ENCODE data around the gene TMA7.

TMA7 gene

GRCh38 chr3:48469046-48469915, 29.2 kb downstream of the TMA7 start:
- H3K9me3 ChIP-seq (ENCODE audit: insufficient read depth, low read depth, low read length): no peaks in the 10 kb centered on the region
- peaks cover 16% of the 10 kb centered on the region for H4K20me1 ChIP-seq (ENCODE audit: insufficient read depth, low read length, poor library complexity, severe bottlenecking)
- peaks cover 65% of the 10 kb centered on the region for H3K79me2 ChIP-seq (ENCODE audit: insufficient read depth, low read length)
- H2AFZ ChIP-seq (ENCODE audit: low read length): no peak overlapping the region
- H3K4me2 ChIP-seq (ENCODE audit: low read depth, low read length, poor library complexity, severe bottlenecking): peak overlapping the region; percentile 59
- H3K27me3 ChIP-seq (ENCODE audit: insufficient read depth, low read length, poor library complexity, severe bottlenecking): no peaks in the 10 kb centered on the region
- TF ChIP-seq, protein P1, sequence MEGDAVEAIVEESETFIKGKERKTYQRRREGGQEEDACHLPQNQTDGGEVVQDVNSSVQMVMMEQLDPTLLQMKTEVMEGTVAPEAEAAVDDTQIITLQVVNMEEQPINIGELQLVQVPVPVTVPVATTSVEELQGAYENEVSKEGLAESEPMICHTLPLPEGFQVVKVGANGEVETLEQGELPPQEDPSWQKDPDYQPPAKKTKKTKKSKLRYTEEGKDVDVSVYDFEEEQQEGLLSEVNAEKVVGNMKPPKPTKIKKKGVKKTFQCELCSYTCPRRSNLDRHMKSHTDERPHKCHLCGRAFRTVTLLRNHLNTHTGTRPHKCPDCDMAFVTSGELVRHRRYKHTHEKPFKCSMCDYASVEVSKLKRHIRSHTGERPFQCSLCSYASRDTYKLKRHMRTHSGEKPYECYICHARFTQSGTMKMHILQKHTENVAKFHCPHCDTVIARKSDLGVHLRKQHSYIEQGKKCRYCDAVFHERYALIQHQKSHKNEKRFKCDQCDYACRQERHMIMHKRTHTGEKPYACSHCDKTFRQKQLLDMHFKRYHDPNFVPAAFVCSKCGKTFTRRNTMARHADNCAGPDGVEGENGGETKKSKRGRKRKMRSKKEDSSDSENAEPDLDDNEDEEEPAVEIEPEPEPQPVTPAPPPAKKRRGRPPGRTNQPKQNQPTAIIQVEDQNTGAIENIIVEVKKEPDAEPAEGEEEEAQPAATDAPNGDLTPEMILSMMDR (conservative IDR thresholded peaks at IDR 0.05; ENCODE audit: low read length): no peak
- TF ChIP-seq EZH2phosphoT487 (IDR thresholded peaks at IDR 0.05; ENCODE audit: borderline replicate concordance): no peak
- H3K9me2 ChIP-seq (replicated peaks; ENCODE audit: low read depth, low read length): no peaks in the 10 kb centered on the region
- no peaks in the 10 kb centered on the region for H3F3A ChIP-seq (ENCODE audit: low read depth)
- H3K4me3 ChIP-seq (ENCODE audit: low read length, poor library complexity, severe bottlenecking): no peak overlapping the region
- H3K4me1 ChIP-seq (ENCODE audit: insufficient read depth, low read length, poor library complexity, severe bottlenecking): peaks cover 51% of the 10 kb centered on the region
- H3K9ac ChIP-seq (ENCODE audit: low read depth, low read length, poor library complexity, severe bottlenecking): peak overlapping the region; percentile 50
- H3K36me3 ChIP-seq (ENCODE audit: insufficient read depth, low read length): peaks cover 9% of the 10 kb centered on the region; the same call in 1 of the 2 replicates

GRCh38 chr3:48470286-48470685, 30.2 kb downstream of the TMA7 start:
- TF ChIP-seq, protein P1 (conservative IDR thresholded peaks at IDR 0.05; ENCODE audit: low read length): no peak
- no peak for TF ChIP-seq EZH2phosphoT487 (IDR thresholded peaks at IDR 0.05; ENCODE audit: borderline replicate concordance)
- H3K27me3 ChIP-seq (ENCODE audit: insufficient read depth, low read length, poor library complexity, severe bottlenecking): no peaks in the 10 kb centered on the region
- peaks cover 65% of the 10 kb centered on the region for H3K79me2 ChIP-seq (ENCODE audit: insufficient read depth, low read length)
- H3F3A ChIP-seq (ENCODE audit: low read depth): no peaks in the 10 kb centered on the region
- peaks cover 51% of the 10 kb centered on the region for H3K4me1 ChIP-seq (ENCODE audit: insufficient read depth, low read length, poor library complexity, severe bottlenecking)
- no peak overlapping the region for H2AFZ ChIP-seq (ENCODE audit: low read length)
- peak overlapping the region; percentile 50 for H3K9ac ChIP-seq (ENCODE audit: low read depth, low read length, poor library complexity, severe bottlenecking)
- peaks cover 16% of the 10 kb centered on the region for H4K20me1 ChIP-seq (ENCODE audit: insufficient read depth, low read length, poor library complexity, severe bottlenecking)
- no peaks in the 10 kb centered on the region for H3K9me2 ChIP-seq (replicated peaks; ENCODE audit: low read depth, low read length)
- H3K36me3 ChIP-seq (ENCODE audit: insufficient read depth, low read length): peaks cover 9% of the 10 kb centered on the region; the same call in 1 of the 2 replicates
- H3K4me3 ChIP-seq (ENCODE audit: low read length, poor library complexity, severe bottlenecking): peak overlapping the region; percentile 16
- peak overlapping the region; percentile 59 for H3K4me2 ChIP-seq (ENCODE audit: low read depth, low read length, poor library complexity, severe bottlenecking)
- H3K9me3 ChIP-seq (ENCODE audit: insufficient read depth, low read depth, low read length): no peaks in the 10 kb centered on the region

DNA sequence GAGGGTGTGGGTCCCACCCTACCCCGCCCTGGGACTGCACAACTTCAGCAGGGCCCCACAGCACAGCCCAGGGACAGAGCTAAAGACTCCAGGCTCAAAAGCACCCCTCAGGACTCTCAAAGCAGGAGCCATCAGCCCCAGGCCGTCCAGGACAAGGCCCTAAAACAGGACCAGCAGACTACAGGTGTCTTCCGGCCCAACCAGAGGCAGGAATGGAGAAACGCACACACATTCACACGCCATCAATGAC, 32.5 kb downstream of the TMA7 start:
- Histone ChIP-seq H3F3A (ENCODE audit: low read depth) (no peaks in the 10 kb centered on the region), H4K20me1 (ENCODE audit: insufficient read depth, low read length, poor library complexity, severe bottlenecking) (peaks cover 11% of the 10 kb centered on the region), H3K27me3 (ENCODE audit: insufficient read depth, low read length, poor library complexity, severe bottlenecking) (no peaks in the 10 kb centered on the region), H2AFZ (ENCODE audit: low read length) (peak overlapping the region; percentile 97), H3K9me3 (ENCODE audit: insufficient read depth, low read depth, low read length) (no peaks in the 10 kb centered on the region), H3K9me2 (replicated peaks; ENCODE audit: low read depth, low read length) (no peaks in the 10 kb centered on the region), H3K9ac (ENCODE audit: low read depth, low read length, poor library complexity, severe bottlenecking) (peak overlapping the region; percentile 74), H3K4me2 (ENCODE audit: low read depth, low read length, poor library complexity, severe bottlenecking) (peak overlapping the region; percentile 66), H3K4me1 (ENCODE audit: insufficient read depth, low read length, poor library complexity, severe bottlenecking) (peaks cover 34% of the 10 kb centered on the region), H3K79me2 (ENCODE audit: insufficient read depth, low read length) (peaks cover 50% of the 10 kb centered on the region), H3K4me3 (ENCODE audit: low read length, poor library complexity, severe bottlenecking) (peak overlapping the region; percentile 73), H3K36me3 (ENCODE audit: insufficient read depth, low read length) (peaks cover 7% of the 10 kb centered on the region; the same call in 1 of the 2 replicates)
- TF ChIP-seq EZH2phosphoT487 (IDR thresholded peaks at IDR 0.05; ENCODE audit: borderline replicate concordance): no peak
- TF ChIP-seq, protein P1 (conservative IDR thresholded peaks at IDR 0.05; ENCODE audit: low read length): no peak
